NCI-H1694 treated with DMSO at 0.1 percent for 48 hours (cell line): ENCODE results near the gene COL5A1.

Experiments used
- DNase-seq: peaks from one replicate; lab custom pipeline; 2025; lab: John Stamatoyannopoulos, UW

Gene COL5A1

DNA sequence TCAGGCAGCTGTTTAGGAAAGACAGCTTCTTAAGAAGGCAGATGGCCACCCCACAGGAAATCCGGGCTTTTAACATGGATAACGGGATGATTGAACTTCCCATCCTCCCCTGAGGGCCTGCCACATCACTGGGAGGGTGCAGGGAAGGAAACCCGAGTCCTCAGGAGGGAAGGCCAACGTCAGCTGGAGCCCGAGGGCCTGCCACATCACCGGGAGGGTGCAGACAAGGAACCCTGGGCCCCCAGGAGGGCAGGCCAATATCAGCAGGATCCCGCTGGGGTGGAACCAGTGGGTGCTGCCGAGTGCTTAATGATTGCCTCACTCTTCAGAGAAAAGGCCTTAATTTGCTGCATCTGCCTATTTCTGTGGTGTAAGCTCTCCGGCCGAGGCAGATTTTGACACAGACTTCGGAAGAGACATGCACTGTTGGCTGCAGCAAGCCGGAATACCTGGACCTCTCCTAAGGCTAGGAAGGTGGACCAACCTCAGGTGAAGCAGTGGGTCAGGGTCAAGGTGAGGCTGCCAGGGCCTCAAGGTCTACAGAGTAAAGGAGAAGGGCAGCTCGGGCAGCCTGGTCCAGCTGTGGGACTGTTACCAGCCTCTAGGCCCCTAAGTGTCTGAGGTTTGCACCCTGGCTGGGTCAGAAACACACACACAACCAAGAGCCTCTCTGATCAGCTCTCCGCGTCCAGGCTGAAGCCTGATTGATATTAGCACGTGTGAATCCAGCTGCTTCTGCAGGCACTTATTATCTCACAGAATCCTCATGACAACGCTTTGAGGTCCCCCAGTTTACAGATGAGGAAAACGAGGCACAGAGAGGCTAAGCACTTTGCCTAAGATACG, 14.8 kb upstream of the COL5A1 start:
- no peak for DNase-seq

GRCh38 chr9:134627417-134628353, 13.9 kb upstream of the COL5A1 start:
- no peak for DNase-seq

- DNase-seq: no peak
These were observed 13.3 kb upstream of the COL5A1 start for GRCh38 chr9:134628354-134628736.

DNA sequence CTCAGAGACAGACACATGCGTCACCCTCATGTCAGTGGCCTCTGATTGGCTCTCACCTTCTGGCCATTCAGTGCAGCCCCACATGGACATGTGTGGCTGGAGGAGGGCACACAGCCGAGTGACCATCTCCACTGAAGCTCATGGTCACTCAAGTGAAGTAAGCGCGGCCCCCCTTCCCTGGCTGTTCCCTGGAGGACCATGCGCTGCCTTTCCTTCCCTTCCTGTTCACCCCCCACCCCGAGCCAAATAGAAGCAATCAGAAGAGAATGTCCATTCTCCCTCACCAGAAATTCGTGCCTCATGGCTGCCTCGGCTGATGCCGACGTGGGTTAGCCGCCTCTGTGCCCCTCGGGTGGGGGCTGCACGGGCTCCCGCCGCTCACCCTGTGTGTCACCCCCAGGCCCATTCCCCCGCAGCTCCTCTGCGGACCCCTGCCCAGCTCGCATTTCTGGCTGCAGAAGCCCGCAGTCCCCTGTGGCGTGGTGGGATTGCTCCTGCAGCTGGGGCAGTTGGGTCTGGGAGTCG, 12.5 kb upstream of the COL5A1 start:
- no peak for DNase-seq

DNA sequence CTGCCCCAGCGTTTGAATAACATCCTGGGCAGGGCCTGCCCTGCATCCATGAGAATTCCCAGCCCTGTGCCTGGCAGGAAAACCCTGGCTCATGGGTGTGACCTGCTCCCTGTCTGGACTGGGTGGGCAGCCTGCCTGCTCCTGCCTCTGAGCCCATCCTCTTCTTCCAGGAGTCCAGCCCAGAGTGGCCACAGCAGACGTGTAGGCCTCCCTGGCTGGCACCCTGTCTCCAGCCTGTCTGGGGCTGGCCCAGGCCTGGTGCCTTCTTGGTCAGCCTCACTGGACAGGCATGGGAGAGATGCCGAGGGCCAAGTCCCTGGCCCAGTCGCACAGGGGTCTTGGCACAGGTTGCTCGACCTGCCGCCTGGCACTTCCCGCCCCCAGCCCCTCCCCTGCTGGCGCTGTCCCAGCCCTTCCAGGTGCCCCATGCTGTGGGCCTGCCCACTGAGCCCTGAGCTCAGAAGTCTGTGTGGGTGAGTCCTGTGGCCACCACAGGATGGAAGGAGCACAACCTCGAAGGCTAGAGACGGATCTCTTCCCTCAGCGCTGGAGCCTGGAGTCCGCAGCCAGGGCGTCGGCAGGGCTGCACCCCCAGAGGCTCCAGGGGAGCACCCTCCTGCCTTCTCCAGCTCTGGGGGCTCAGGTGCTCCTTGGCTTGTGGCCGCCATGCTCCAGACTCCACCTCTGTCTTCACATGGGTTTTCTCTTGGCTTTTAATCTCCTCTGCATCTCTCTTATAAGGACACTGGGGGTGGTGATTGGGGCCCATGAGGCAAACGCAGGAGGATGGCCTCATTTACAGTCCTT, 11.8 kb upstream of the COL5A1 start:
- DNase-seq: no peak

DNA sequence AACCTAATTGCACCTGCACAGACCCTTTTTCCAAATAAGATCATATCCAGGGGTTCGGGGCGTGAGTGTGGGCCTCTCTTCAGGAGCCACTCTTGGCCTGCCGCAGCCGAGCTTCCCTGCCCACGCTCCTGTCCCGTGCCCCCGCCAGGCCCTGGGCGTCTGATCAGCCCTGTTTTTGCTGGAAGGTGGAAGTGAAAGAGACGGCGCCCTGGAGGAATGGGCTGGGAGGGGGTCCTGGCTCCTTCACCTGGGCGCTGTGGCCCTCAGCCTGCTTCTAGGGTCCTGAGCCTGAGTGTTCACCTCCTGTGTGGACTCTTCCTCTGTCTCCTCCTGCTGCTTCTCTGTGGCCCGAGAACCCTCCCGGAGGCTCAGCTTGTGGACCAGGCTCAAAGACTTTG, 11.2 kb upstream of the COL5A1 start:
- DNase-seq: no peak

DNA sequence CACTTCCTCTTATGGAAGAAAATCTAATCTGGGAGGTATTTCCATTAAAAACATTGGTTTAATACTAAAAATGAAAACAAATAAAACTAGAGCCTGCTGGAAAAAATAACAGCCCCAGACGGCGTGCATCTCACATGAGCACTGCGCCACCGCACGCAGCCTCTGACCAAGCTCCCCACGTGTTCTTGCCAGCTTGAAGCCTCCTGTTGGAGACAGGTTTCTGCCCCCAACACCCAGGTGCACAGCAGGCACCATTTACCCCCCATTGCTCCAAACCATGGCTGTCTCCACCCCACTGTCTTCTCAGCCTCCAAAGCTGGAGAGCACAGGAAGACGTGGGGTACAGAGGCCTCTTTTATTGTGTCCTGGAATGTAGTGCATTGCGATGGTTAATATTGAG, 10.7 kb upstream of the COL5A1 start:
- DNase-seq: no peak

DNA sequence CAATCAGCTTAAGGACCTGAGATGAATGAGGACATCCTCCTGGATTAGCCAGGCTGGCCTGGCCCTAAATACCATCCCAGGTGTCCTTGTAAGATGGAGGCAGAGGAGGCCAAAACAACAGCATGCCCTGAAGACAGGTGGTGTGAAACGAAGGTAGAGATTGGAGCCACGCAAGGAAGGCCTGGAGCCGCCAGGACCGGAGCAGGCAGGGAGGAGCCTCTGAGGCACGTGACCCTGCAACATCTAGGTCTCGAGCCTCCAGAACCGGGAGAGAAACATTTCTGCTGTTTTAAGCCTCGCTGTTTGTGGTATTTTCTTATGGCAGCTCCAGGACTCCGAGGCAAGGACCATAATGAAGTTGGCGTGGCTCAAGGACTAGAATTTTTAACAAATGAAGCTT, 9.7 kb upstream of the COL5A1 start:
- no peak for DNase-seq

DNA sequence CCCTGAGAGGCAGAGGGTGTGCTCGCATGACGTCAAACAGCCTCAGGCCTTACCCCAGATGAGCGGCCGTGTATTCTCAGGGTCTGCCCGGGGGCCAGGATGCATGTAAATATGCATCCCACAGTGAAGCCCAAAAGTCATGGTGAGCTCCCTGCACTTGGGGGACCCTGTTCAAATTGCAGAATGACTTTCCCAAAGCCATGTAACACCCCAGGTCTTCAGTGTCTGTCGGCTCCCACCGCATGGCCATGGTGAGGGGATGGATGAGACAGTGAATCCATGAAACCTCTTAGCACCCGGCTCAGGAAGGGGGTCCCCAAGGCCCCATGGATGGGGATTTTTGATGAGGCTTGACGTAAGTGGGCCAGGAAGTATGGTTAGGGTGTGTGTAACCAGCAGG, 9.3 kb upstream of the COL5A1 start:
- DNase-seq: no peak

DNA sequence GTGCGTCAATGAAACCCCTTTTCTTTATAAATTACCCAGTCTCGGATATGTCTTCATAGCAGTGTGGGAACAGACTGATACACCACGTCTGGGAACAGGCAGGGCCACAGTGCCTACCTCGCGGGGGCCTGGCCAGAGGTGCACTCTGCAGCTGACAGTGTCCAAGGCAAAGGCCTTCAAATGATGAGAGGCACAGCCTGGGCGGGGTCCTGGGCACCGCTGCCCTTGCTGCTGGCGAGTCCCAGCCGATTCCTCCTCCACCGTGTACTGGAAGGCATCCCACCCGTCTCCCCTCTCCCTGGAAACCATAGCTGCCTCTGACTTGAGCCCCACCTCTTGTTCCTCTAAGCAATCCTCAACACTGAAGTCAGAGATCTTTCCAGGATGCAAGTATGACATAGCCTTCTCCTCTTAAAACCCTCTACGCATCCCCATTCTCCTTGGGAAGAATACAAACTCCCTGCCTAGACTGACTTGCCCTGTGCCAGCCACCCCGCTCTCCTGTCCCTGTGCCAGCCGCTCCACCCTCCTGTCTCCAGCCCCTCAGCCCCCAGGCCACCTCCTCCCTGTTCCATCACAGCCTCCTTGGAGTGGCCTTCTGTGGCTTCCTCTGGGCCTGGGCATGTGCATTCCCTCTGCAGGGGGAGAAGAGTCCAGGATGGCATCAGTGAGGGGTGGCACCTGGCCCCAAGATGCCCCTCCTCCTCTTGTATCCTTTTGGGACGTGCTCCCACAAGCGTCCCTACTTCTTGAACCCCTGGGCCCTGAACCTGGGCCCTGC, 8.1 kb upstream of the COL5A1 start:
- DNase-seq: no peak

DNA sequence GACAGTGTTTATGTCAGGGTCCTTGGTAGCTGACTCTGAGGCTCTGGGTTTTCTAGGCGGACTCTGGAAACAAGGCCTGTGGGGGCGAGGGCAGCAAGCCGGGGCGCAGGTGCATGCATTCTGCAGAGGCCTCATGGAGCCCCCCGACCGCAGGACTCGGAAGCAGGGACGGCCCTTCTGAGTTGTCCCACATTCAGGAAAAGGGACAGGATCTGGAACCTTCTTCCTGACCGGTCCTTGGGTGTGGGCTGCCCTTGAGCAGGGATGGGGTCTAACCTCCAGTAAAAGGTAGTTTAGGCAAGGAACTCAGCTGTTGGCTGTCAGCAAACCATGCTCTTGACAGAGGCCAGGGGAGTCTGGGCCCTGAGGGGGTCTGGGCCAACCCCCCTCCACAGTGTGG, 7.4 kb upstream of the COL5A1 start:
- DNase-seq: no peak

GRCh38 chr9:134634667-134635230, 6.9 kb upstream of the COL5A1 start:
- DNase-seq: no peak

GRCh38 chr9:134635351-134636148, 6.1 kb upstream of the COL5A1 start:
- DNase-seq: no peak

GRCh38 chr9:134636149-134636507, 5.5 kb upstream of the COL5A1 start:
- no peak for DNase-seq

DNA sequence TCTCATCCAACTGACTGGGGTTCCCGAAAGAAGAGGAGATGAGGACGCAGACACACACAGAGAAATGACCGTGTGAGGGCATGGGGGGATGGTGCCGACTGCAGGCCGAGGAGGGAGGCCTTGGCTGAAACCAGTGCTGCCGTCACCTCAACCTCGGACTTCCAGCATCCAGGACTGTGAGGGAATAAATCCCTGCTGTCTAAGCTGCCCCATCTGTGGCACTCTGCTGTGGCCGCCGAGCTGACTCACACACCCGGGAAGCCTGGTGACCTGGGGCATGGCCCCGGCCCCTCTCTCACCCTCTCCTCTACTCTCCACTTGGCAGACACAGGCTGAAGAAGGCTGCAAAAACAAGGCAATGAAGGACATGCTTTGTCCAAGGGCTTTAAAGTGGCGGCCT, 4.4 kb upstream of the COL5A1 start:
- no peak for DNase-seq

DNA sequence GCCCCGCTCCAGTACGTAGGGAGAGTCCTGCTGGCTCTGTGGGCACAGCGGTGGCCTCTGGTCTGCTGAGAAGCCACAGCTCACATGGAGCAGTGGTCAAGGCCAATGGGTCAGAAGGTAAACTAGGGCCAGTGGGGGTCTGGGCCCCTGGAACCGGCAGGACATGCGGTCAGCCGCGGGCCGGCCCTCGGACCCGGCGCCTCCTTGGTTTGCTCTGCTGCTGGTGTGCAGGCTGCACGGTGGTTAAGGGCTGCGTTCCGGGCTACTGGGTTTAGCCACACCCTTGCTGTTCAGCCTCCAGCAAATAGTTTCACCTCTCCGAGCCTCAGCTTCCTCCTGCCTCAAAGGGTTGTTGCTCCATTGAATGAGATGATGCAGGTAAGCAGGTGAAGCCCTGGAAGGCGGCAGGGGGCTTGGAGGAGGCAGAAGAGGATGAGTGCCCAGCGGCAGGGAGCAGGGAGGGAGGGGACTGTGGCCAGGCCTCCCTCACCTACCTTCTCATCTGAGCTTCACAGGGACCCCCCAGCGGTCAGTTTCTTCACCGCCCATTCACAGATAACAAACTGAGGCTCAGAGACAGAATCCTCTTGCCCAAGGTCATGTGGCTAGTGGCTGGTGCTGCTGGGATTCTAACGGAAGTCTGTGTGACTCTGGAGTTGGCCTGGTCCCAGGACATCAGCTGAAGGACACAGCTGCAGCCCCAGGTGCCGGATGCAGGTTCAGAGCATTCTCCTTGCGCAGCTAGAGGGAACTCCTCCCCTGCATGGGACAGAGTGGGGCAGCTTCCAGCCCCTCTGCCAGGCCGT, 3.7 kb upstream of the COL5A1 start:
- no peak for DNase-seq

- DNase-seq: no peak
These were observed 3.0 kb upstream of the COL5A1 start for GRCh38 chr9:134638502-134639090.

- DNase-seq: no peak
These were observed 1.6 kb upstream of the COL5A1 start for GRCh38 chr9:134639994-134640393.
